HG02970 (cell line): ENCODE measurements around the gene FKBP1B.
"Not testable (repeated sequence)": the region's sequence is repeated elsewhere in the genome, so short reads cannot be mapped to it uniquely, and the experiment has no call there.

Source experiments
- ATAC-seq: cut with Tn5 transposase; IDR thresholded peaks from one replicate; pipeline ENCODE4 v1.9.1; 2021; ENCODE audit warnings: mild to moderate bottlenecking, moderate library complexity, moderate number of reproducible peaks; ENCODE audit not compliant: unreplicated experiment, low FRiP score

The FKBP1B gene

DNA sequence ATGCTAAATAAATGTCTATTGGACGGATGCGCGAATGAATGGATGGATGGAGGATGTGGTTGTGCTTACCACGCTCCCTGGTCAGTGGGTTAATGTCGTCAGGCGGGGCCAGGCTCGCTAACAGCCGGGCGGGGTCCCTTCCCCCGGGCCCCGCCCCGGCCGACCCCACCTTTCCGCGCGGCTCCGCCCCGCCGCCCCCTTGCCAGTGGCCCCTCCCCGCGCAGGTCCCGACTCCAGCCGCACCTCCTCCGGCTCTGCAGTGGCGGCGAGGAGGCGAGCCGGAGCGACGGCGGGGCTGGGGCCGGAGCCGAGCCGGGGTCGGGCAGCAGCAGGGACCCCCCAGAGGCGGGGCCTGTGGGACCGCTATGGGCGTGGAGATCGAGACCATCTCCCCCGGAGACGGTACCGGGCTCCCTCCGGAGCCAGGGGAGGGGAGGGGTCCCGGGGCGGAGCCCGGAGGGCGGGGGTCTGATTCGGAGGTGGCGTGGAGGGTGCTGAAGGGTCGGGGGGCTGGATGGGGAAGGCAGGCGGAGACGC lies at the start of gene FKBP1B:
Gene FKBP1B (plus strand): TSS at position 257 of the 537 bp plus-strand sequence. CDS start 109 bp downstream, at position 366.
- no peak for ATAC-seq

DNA sequence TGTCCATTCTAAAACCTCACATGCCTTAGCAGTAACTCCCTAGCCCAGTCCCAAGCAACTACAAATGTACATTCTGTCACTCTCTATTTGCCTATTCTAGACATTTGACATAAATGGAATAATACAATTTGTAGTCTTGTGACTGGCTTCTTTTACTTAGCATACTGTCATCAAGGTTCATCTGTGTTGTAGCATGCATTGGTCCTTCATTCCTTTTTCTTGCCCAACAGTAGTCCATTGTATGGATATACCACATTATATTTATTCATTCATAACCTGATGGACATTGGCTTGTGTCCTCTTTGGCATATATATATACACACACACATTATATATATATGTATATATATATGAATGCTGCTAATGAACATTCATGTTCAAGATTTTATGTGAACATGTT lies 41.8 kb upstream of the FKBP1B start:
- no peak for ATAC-seq

DNA sequence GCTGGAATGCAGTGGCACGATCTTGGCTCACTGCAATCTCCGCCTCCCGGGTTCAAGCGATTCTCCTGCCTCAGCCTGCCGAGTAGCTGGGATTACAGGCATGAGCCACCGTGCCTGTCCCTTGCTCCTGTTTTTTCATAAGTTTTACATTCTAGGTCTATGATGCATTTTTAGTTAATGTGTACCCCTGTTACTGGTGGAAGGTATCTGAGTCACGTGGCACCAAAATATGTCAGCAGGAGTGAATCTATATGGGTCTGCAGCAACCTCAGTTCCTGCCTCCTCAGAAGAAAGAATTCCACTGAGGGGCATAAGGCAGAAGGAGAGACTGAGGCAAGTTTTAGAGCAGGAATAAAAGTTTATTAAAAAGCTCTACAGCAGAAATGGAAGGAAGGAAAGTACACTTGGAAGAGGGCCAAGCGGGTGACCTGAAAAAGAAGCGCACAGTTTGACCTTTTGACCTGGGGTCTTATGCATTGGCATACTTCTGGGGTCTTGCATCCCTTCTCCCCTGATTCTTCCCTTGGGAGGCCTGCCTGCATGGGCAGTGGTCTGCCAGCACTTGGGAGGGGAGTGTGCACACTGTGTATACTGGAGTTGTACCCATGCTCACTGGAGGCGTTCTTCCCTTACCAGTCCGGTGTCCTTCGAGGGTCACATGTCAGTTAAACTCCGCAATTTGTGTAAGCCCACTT lies 40.7 kb upstream of the FKBP1B start:
- no peak for ATAC-seq

DNA sequence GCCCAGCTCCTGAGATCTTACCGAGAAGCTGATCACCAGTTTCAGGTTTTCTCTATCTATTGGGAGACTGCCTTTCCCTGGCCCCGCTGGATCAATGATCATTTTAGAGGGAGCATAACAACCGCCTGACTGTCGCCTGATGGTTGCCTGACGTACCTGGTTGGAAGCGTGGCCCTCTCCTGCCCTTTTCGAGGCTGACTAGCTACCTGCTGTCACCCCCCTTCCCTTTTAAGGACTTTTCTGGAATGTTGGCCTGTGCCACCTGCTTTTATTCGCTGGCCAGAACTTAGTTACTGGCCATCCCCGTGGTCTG lies 40.2 kb upstream of the FKBP1B start:
- ATAC-seq: no peak

DNA sequence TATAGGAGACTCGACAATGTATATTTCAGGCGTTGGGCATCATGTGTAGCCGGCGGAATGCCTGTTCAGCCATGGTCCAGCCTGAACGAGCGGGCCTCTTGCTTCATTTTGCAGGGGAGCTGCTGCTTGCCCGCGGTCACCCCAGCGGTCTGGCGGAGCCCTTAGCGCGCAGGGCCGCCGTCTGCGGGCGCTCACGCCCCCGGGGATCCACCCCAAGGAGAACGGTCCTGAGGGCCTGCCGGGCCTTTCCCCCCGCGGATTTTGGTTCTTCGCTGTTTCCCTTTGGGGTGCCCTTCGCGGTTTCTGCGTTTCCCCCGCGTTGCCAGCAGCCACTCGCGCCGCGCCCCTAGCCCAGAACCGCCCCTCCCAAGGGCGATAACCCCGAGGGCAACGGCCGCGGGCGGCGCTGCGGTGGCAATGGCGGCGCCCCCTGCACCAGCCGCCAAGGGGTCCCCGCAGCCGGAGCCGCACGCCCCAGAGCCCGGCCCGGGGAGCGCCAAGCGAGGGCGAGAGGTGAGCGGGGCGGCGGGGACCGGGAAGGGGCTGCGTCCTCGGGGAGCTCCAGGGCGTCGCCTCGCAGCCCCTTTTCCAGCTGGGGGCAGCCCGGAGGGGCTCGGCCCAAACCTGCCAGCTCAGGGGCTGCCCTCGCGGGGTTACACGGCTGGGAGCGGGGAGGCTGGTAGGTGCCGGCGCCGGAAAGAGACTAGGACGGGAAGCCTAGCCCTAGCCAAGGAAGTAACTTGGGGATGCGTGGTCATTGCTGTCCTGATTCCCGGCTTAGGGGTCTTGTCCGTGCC lies 39.7 kb upstream of the FKBP1B start, which contains the start of gene MFSD2B:
Gene MFSD2B (plus strand): TSS at position 406 of the 797 bp plus-strand sequence. CDS start 12 bp downstream, at position 418.
- no peak for ATAC-seq

DNA sequence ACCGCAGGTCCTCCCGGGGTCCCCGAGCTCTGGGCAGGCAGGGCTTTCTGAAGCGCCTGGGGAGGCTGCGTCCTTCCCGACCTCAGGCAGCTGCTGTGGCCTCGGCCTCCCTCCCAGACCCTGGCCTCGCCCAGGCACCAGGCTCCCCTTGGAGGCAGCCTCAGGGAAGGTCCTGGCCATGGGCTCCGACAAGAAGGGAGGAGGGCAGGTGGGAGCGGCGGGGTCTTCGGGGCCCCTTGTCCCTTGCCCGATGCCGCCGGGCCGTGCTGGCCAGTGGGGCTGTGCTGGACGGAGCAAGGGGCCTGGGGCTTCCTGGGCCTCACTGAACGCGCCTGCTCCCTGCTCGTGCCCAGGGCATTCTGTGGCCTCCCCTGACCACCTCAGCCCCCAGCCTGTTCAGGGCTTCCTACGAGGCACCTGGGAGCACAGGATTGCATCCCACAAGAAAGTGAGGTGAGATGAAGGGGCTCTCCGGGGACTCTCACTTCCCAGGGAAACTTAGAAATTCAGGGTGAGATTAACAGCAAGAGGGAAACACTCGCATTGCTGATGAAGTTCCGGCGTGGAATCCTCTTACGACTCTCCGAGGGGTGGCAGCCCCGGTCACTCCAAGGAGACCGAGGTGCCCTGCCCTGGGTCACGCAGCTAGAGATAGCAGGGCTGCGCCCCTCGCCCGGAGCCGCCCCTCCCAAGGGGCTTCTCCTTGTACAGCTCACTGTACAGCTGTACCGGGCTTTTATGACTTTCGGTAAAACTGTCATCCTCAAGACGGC lies 38.9 kb upstream of the FKBP1B start:
- ATAC-seq: no peak

DNA sequence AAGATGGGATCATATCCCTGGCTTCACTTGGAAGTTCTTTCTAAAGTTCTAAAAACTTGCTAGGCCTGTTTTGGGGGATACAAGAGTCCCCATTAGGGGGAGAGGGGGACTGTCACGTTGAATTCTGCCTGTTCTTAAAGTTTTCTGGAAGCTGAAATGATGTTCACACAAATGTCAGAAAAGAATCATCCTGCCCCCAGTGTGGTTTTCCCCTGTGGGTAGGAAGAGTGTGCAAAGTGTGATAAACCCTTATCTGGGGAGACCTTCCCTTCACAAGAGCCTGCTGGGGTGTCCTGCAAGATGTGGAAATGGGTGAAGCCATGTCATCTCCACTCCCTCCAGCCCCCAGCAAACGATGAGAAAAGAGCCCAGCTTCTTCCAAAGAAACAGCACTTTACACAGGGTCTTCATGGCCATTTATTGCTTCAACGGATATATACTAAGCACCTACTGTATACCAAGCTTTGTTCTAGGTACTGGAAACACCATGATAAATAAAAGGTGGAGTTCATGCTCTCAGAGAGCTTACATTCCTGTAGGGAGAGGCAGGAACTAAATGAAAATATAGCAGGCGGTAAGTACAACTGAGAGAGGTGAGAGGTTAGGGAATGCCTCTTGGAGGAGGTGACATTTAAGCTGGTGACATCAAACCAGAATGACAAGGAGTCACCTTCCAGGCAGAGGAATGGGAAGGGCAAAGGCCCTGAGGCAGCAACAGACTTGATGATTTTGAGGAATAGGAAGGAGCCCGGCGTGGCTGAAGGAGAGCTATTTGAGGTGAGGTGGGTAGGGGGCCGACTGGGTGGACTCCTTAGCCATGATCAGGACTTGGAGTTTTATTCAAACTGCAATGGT lies 38.1 kb upstream of the FKBP1B start:
- no peak for ATAC-seq

DNA sequence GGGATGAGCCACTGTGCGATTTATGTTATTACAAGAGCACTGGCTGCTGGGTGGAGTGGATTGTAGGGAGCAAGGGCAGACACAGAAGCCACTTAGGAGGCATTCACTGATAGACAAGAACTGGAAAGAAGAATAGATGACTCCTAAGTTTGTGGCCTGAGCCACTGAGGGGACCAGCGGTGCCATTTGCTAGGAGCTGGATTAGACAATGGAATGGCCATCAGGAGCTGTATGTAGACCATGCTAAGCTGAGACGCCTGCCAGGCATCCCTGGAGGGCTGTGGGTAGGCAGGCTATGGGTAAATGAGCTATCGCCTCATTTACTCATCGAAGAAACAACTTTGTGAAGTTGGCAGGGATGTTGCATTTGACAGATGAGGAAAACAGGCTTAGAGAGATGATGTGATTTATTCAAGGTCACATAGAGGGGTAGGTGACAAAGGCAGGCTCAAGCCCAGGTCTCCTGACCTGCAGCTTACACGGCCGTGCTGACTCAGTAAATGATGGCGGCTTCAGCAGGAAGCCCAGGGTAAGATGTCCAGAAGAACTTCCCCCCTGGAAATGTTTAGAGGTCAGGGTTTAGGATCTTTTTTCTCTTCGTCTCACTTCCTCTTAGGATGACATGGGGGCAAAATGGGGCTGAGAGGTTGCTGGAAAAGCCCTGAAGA lies 36.9 kb upstream of the FKBP1B start:
- no peak for ATAC-seq

DNA sequence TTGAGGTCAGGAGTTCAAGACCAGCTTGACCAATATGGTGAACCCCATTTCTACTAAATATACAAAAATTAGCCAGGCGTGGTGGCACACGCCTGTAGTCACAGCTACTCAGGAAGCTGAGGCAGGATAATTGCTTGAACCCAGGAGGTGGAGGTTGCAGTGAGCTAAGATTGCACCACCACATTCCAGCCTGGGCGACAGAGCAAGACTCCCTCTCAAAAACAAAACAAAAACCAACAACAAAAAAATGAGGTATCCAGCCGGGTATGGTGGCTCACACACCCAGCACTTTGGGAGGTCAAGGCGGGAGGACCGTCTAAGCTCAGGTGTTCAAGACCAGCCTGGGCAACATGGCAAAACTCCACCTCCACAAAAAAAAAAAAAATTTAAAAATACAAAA lies 34.6 kb upstream of the FKBP1B start:
- ATAC-seq: not testable (repeated sequence)

DNA sequence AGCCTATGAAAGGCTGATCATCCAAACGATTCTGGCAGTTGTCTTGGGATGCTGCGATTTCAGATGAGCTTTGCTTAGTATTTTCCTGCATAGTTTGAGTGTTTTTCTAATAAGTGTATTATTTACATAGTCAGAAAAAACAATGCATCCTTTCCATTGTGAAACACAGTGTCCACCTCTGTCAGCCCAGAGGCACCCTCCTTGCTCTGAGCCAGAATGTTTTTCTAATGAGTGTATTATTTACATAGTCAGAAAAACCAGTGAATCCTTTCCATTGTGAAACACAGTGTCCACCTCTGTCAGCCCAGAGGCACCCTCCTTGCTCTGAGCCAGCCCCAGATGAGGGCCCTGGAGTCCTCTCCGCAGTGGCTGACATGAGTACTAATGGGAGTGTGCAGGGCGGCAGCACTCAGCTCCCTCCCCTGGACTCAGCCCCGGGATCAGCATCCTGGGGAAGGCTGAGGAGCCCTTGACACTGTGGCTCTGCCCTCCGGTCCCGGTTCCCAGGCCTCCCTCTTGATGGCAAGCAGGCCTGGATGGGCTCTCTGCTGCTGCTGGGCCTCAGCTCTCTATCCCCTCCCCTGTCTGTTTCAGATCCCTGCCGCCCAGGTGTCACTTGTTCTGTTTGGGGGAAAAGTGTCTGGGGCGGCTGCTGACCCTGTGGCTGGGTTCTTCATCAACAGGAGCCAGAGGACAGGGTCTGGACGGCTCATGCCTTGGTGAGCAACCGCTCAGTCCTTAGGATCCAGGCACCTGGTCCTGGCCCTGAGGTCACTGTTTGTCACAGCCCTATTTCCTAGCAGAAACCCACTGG lies 33.8 kb upstream of the FKBP1B start:
- ATAC-seq: no peak

DNA sequence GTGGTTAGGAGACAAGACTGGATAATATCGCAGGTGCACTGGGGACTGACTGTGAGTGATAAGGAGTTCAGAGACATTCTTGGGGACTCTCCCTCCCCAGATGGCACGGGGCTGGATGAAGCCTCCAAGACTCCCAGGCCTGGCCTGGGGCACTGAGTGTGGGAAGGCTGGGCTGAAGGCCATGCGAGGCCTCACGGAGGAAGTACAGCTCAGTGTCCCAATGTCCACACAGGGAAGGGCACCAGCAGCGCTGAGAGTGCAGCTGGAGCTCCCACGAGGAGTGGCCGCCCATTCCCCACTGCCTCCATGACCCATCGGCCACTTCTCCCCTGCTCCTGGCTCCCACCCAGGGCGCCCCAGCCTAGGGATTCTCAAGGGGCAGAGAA lies 33.2 kb upstream of the FKBP1B start:
- no peak for ATAC-seq

DNA sequence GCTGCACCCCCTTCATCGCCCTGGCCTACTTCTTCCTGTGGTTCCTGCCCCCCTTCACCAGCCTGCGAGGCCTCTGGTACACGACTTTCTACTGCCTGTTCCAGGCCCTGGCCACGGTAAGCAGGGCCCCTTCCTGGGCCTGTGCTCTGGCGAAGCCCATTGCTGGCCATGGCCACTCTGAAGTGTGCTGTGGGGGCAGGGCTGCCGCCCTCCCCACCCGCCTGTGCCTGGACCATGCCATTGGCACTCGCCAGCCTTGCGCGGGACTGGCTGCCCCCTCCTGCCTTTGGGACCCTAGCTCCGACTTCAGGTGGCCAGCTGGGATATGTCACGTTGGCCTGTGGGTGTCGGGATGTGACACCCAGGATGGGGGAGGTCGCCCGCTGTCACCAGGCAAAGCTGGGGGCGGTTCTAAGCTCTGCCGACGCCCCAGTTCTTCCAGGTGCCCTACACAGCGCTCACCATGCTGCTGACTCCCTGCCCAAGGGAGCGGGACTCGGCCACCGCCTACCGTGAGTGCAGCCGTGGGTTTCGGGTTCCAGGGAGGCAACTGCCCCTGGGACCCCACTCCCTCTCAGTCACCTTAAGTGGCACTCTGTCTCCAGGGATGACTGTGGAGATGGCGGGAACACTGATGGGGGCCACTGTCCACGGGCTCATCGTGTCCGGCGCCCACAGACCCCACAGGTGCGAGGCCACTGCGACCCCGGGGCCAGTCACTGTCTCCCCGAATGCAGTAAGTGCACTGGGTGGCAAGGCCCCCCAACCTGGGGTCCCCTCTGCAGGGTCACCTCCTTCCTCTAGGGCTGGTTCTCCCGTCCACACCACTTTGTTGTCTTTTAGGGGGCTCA lies 32.5 kb upstream of the FKBP1B start:
- no peak for ATAC-seq

DNA sequence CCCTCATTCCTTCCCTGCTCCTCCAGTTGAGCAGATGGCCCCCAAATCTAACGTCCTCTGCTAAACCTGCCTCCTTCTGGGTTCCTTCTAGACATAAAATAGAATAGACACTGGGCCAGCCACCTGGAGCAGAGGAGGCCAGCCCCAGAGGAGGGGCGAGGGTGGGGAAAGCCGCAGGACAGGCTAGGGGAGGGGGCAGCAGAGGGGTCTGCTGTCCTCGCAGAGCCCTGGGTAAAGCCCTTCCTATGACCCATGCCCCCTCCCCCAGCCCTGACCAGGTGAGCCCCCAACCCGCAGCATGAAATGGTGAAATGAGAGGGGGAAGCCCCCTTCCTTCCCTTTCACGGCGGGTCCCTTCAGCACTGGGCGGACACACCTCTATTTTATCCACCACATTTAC lies 31.8 kb upstream of the FKBP1B start:
- no peak for ATAC-seq

DNA sequence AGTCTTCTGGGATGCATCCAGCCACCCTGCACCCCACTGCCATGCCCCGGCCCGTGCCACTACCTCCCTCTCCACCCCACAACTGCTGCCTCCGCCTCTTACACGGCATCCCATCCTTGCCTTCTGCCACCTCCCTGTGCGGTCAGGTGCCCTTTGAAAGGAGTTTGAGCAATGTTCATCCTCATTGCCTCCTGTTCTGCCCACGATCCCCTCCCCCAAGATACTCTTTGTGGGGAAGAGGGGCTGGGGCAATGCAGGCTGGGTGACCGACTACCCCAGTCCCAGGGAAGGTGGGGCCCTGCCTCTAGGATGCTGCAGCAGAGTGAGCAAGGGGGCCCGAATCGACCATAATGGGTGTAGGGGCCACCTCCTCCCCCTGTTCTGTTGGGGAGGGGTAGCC lies 31.3 kb upstream of the FKBP1B start:
- ATAC-seq: no peak

DNA sequence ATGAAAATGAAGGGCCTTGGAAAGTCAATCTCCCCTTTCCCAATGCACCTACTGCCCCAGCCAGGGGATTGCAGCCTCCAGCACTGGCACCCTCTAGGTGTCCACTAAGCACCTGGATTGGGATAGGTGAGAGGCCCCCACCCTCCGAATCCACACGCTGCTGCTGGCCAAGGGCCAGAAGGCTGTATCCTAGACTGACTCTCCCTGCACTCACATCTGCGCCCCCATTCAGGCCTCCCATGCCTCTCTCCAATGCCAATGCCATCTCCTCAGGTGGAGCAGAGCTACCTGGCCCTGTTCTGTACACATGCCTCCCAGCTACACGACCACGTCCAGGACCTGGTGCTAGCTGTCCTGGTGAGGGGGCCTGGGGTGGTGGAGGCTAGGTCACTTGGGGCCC lies 29.8 kb upstream of the FKBP1B start:
- no peak for ATAC-seq

DNA sequence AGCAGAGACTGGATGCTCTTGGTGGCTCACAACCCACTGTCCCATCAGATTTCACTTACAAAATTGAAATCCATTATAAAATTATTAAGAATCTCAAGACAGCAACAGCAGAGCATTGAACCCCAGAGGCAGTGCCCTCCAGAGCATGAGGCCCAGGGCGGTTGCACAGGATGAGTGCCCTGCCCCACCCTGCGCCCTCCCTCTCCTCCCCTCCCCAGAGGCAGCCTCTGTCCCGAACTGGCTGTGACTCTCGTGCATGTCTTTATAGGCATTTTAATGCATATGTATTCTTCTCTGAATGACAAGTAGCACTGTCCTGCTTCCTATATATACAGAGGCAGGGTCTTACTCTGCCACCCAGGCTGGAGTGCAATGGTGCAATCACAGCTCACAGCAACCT lies 29.3 kb upstream of the FKBP1B start:
- no peak for ATAC-seq

DNA sequence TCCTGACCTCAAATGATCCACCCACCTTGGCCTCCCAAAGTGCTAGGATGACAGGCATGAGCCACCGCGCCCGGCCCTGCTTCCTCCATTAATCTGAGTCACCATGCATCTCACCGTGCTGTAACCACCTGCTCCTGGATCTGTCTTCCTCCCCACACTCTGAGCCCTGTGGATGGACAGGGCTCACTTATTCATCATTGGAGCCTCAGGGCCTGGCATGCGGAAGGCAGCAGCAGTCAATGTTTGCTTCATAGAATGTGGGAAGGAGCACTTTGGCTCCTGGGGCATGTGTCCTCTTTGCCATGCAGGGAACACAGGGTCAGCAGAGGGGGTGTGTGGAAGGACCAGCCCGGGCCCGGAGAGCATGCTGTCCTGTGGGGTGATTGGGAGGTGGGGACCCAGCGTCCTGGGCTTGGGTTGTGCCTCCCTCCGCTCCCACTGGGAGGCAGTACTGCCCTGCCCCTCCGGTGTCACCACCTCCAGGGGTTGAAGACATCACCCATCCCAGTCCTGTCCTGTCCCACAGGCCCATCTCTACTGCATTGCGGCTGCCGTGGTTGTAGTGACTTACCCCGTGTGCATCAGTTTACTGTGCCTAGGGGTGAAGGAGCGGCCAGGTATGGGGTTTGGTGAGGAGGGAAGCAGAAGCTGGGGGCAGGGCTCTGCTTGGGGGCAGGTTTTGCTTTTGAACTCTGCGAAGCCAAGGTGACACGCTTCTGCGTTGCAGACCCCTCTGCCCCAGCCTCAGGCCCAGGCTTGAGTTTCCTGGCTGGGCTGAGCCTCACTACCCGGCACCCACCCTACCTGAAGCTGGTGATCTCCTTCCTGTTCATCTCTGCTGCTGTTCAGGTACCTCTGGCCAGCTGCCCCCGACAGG lies 28.2 kb upstream of the FKBP1B start:
- no peak for ATAC-seq
